Erythroblast (primary cell): ENCODE data around the gene ARVCF.

ENCODE experiments used
- GATA1 ChIP-seq: IDR thresholded peaks from 2 replicates; pipeline ENCODE4 v1.6.1; 2011; ENCODE audit warnings: low read depth, mild to moderate bottlenecking, control low read depth, low read length, moderate library complexity
- POLR2A ChIP-seq: IDR thresholded peaks from 2 replicates; pipeline ENCODE4 v1.6.1; 2011; ENCODE audit warnings: mild to moderate bottlenecking, low read length

DNA sequence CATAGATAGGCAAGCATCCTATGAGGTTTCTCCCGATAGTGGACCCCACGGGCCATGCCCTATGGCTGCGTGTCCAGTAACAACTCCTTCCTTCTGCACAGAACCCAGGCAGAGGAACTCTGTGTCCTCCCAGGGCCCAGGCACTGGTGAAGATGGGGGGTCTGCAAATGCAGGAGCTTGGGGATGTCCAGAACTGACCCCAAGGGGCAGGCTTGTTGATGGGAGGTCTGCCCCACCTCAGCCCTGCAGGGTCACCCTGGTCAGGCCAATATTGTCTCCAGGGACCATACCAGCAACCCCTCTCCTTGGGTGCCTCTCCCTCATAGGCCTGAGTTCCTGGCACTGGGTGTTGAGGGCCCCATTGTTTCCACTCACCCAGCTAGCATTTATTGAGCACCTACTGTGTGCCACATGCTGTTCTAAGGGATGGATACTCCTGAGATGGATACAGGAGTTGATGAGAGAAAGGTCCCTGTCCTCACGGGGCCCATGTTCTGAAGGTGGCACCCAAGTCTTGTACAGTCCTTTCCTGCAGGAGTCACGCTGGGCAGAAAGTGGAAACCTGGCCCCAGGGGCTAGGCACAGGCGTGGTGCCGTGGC, 48.7 kb downstream of the ARVCF start:
- no peak for TF ChIP-seq POLR2A
- no peak for TF ChIP-seq GATA1
